GM18508 (cell line): Measurements from ENCODE around the gene TMEM14A.
A peak's percentile ranks its signal among the peaks of the same experiment; 100 is the strongest.
"Not testable (repeated sequence)": the region's sequence is repeated elsewhere in the genome, so short reads cannot be mapped to it uniquely, and the experiment has no call there.

Experiments used
- ATAC-seq: cut with Tn5 transposase; IDR thresholded peaks from one replicate; pipeline ENCODE4 v1.9.1; 2021; ENCODE audit warnings: moderate number of reproducible peaks; ENCODE audit not compliant: insufficient read depth, unreplicated experiment

Gene TMEM14A

GRCh38 chr6:52691718-52692117 lies 20.8 kb downstream of the TMEM14A start:
- ATAC-seq: no peak

GRCh38 chr6:52693773-52694172 lies 22.9 kb downstream of the TMEM14A start:
- ATAC-seq: no peak

- ATAC-seq: no peak
These were observed 23.5 kb downstream of the TMEM14A start for GRCh38 chr6:52694404-52694803.

GRCh38 chr6:52696418-52696817 lies 25.5 kb downstream of the TMEM14A start:
- no peak for ATAC-seq

- ATAC-seq: no peak
These were observed 27.0 kb downstream of the TMEM14A start for GRCh38 chr6:52697903-52698302.

GRCh38 chr6:52704060-52704459 lies 33.1 kb downstream of the TMEM14A start:
- no peak for ATAC-seq

- not testable (repeated sequence) for ATAC-seq
These were observed 34.0 kb downstream of the TMEM14A start for GRCh38 chr6:52704781-52705502.

GRCh38 chr6:52706001-52706400 lies 35.1 kb downstream of the TMEM14A start:
- no peak for ATAC-seq

GRCh38 chr6:52707963-52708680 lies 37.2 kb downstream of the TMEM14A start:
- ATAC-seq: no peak

GRCh38 chr6:52712136-52712535 lies 41.2 kb downstream of the TMEM14A start:
- no peak for ATAC-seq

GRCh38 chr6:52714761-52715160 lies 43.8 kb downstream of the TMEM14A start:
- ATAC-seq: not testable (repeated sequence)

GRCh38 chr6:52718550-52718949 lies 47.6 kb downstream of the TMEM14A start:
- no peak for ATAC-seq

GRCh38 chr6:52720321-52720720 lies 49.4 kb downstream of the TMEM14A start:
- ATAC-seq: no peak

GRCh38 chr6:52724042-52724405 lies 53.1 kb downstream of the TMEM14A start:
- ATAC-seq: no peak

GRCh38 chr6:52724406-52725121 lies 53.7 kb downstream of the TMEM14A start:
- ATAC-seq: peak; percentile 93

- ATAC-seq: no peak
These were observed 54.2 kb downstream of the TMEM14A start for GRCh38 chr6:52725143-52725534.

GRCh38 chr6:52725535-52726192 lies 54.8 kb downstream of the TMEM14A start:
- no peak for ATAC-seq

GRCh38 chr6:52726193-52726542 lies 55.3 kb downstream of the TMEM14A start:
- no peak for ATAC-seq

- no peak for ATAC-seq
These were observed 56.0 kb downstream of the TMEM14A start for GRCh38 chr6:52726741-52727535.

- ATAC-seq: no peak
These were observed 57.0 kb downstream of the TMEM14A start for GRCh38 chr6:52727908-52728307.
